HCT116 (cell line): ENCODE measurements around the gene CALN1. TPM values are rescaled to one million over a fixed set of nuclear protein-coding genes. Genes with fewer than 3 reads are reported as not detected.

Source experiments
- ATAC-seq: fragments of 200-7000 bp; cut with Tn5 transposase; 2 replicates; pipeline ENCODE4 v1.9.1; 2020; ENCODE audit warnings: mild to moderate bottlenecking, moderate library complexity
- BruUV-seq: library from RNA; stranded (reverse); fragments of 400-500 nt; replicated peaks from 2 replicates; lab custom pipeline; 2021; lab: Mats Ljungman, UMichigan
- CTCF ChIA-PET: fragments of 300-600 bp; sonication (Branson Sonifier 250); formaldehyde crosslinking; loops from one replicate; lab custom pipeline; 2021; ENCODE audit warnings: antibody characterized with exemption; lab: Charles Lee
- POLR2A ChIA-PET: fragments of 300-600, 350-600 bp; sonication (Branson Sonifier 250); formaldehyde crosslinking; loops from one replicate; lab custom pipeline; 2021; ENCODE audit warnings: antibody characterized with exemption; lab: Charles Lee
- RAD21 ChIA-PET, 2 experiments: fragments of 300-600 bp; sonication (Branson Sonifier 250); formaldehyde crosslinking; loops; one replicate each; lab custom pipeline; 2023; ENCODE audit warnings: low total read pairs in 2 of 2; ENCODE audit not compliant: uncharacterized antibody in 2 of 2, unreplicated experiment in 2 of 2, low non-redundant PET in 1 of 2; lab: Charles Lee
- DNase-seq: peaks from one replicate; pipeline ENCODE4 v3.0.0-alpha.2; 2010; ENCODE audit warnings: low read depth, low spot score
- H2AFZ ChIP-seq: fragments of 200-600 bp; shearing (Covaris generic), sonication (generic); 2 replicates; pipeline ENCODE4 v1.6.1; 2017; ENCODE audit warnings: low read depth, mixed run types, mixed read lengths, antibody characterized with exemption, low read length; ENCODE audit not compliant: poor library complexity, severe bottlenecking
- H3K27ac ChIP-seq: 2 replicates; pipeline ENCODE4 v1.5.1; 2012; ENCODE audit warnings: low read depth, low read length
- H3K27me3 ChIP-seq: fragments of 200-600 bp; sonication (generic); 2 replicates; pipeline ENCODE4 v1.6.1; 2016; ENCODE audit warnings: mixed run types, low read length, mixed read lengths; ENCODE audit not compliant: insufficient read depth
- H3K36me3 ChIP-seq, 2 experiments: fragments of 200-500 bp in 1 of 2; fragments of 200-600 bp in 1 of 2; sonication (Bioruptor generic) in 1 of 2; sonication (generic) in 1 of 2; 2 replicates each; pipeline versions ENCODE4 v1.5.1 to v1.6.1; 2014 to 2016; ENCODE audit warnings: low read length in 2 of 2, inconsistent platforms in 1 of 2, mixed read lengths in 1 of 2, mixed run types in 1 of 2; ENCODE audit not compliant: insufficient read depth in 2 of 2, control insufficient read depth in 1 of 2
- H3K4me1 ChIP-seq, 2 experiments: fragments of 200-600 bp in 1 of 2; sonication (generic) in 1 of 2; 2 replicates each; pipeline versions ENCODE4 v1.5.1 to v1.6.1; 2012 to 2017; ENCODE audit warnings: low read length in 2 of 2, inconsistent platforms in 1 of 2, mild to moderate bottlenecking in 1 of 2, mixed read lengths in 1 of 2, mixed run types in 1 of 2, moderate library complexity in 1 of 2; ENCODE audit not compliant: insufficient read depth in 2 of 2, control insufficient read depth in 1 of 2
- H3K4me2 ChIP-seq: fragments of 200-600 bp; sonication (generic); 2 replicates; pipeline ENCODE4 v1.6.1; 2017; ENCODE audit warnings: mixed run types, low read length, mixed read lengths
- H3K4me3 ChIP-seq, 2 experiments: fragments of 200-600 bp in 1 of 2; sonication (generic) in 1 of 2; replicated peaks in 1 of 2; 2 replicates each; pipeline ENCODE4 v1.5.1; 2011 to 2016; ENCODE audit warnings: low read length in 2 of 2, control low read depth in 1 of 2, low read depth in 1 of 2, mild to moderate bottlenecking in 1 of 2, mixed read lengths in 1 of 2, mixed run types in 1 of 2
- H3K79me2 ChIP-seq: fragments of 200-600 bp; sonication (generic); 2 replicates; pipeline ENCODE4 v1.6.1; 2017; ENCODE audit warnings: mild to moderate bottlenecking, mixed run types, low read length, moderate library complexity, mixed read lengths; ENCODE audit not compliant: insufficient read depth
- H3K9ac ChIP-seq: fragments of 200-600 bp; sonication (generic); 2 replicates; pipeline ENCODE4 v1.6.1; 2016; ENCODE audit warnings: low read length, mixed read lengths
- H3K9me2 ChIP-seq: fragments of 200-600 bp; sonication (generic), shearing (Covaris generic); 2 replicates; pipeline ENCODE4 v1.6.1; 2017; ENCODE audit warnings: mixed run types, mild to moderate bottlenecking, moderate library complexity; ENCODE audit not compliant: insufficient read depth
- H3K9me3 ChIP-seq, 2 experiments: fragments of 200-500 bp in 1 of 2; fragments of 200-600 bp in 1 of 2; sonication (Bioruptor generic) in 1 of 2; sonication (generic) in 1 of 2; 2 replicates each; pipeline ENCODE4 v1.6.1; 2014 to 2017; ENCODE audit warnings: low read length in 2 of 2, mixed read lengths in 2 of 2, inconsistent platforms in 1 of 2, low read depth in 1 of 2, mild to moderate bottlenecking in 1 of 2, mixed run types in 1 of 2, moderate library complexity in 1 of 2; ENCODE audit not compliant: control insufficient read depth in 1 of 2, insufficient read depth in 1 of 2
- H4K20me1 ChIP-seq: fragments of 200-600 bp; sonication (generic), shearing (Covaris generic); 2 replicates; pipeline ENCODE4 v1.6.1; 2017; ENCODE audit warnings: mixed run types, mild to moderate bottlenecking, moderate library complexity; ENCODE audit not compliant: insufficient read depth
- ATF3 ChIP-seq: IDR thresholded peaks from 2 replicates; pipeline ENCODE4 v1.6.1; 2012
- CBX3 ChIP-seq: IDR thresholded peaks from 2 replicates; pipeline ENCODE4 v1.6.1; 2012; ENCODE audit warnings: low read depth
- CEBPB ChIP-seq: IDR thresholded peaks from 2 replicates; pipeline ENCODE4 v1.6.1; 2012; ENCODE audit warnings: low read depth
- CTCF ChIP-seq, 3 experiments: fragments of 200-600 bp in 1 of 3; sonication (generic) in 1 of 3; IDR thresholded peaks in 2 of 3; conservative IDR thresholded peaks in 1 of 3; 2 replicates each; pipeline ENCODE4 v1.5.1; 2012 to 2017; ENCODE audit warnings: low read depth in 2 of 3, low read length in 2 of 3, antibody characterized with exemption in 1 of 3, borderline replicate concordance in 1 of 3, control low read depth in 1 of 3, mild to moderate bottlenecking in 1 of 3, mixed read lengths in 1 of 3, mixed run types in 1 of 3, moderate library complexity in 1 of 3; ENCODE audit not compliant: insufficient read depth in 1 of 3
- EGR1 ChIP-seq: IDR thresholded peaks from 2 replicates; pipeline ENCODE4 v1.6.1; 2012; ENCODE audit warnings: low read depth
- EZH2 ChIP-seq: fragments of 200-600 bp; sonication (generic); IDR thresholded peaks from 2 replicates; pipeline ENCODE4 v1.6.1; 2017; ENCODE audit warnings: antibody characterized with exemption, mixed run types
- SIN3A ChIP-seq: IDR thresholded peaks from 2 replicates; pipeline ENCODE4 v1.6.1; 2012; ENCODE audit warnings: low read depth
- SP1 ChIP-seq: IDR thresholded peaks from 2 replicates; pipeline ENCODE4 v1.6.1; 2012; ENCODE audit warnings: low read depth
- SRF ChIP-seq: IDR thresholded peaks from 2 replicates; pipeline ENCODE4 v1.6.1; 2012; ENCODE audit warnings: low read depth
- ZBTB33 ChIP-seq: IDR thresholded peaks from 2 replicates; pipeline ENCODE4 v1.6.1; 2011; ENCODE audit warnings: mild to moderate bottlenecking, low read length, moderate library complexity; ENCODE audit not compliant: insufficient replicate concordance; ENCODE audit errors: extremely low read depth
- intact Hi-C: fragments of 100-400 bp; cut with micrococcal nuclease; formaldehyde crosslinking; loops from 2 replicates; pipeline ENCODE4 v1.10.0; 2022
- total RNA-seq: library from RNA; stranded (reverse); gene quantifications from one replicate; pipeline ENCODE4 v1.2.1, GENCODE V29; 2021; ENCODE audit not compliant: unreplicated experiment

Gene CALN1
- total RNA-seq, 1 experiment from 2014 or later: 0.17 TPM

GRCh38 chr7:72334698-72335097, 77.4 kb downstream of the CALN1 start:
- no peaks in the 10 kb centered on the region for H3K79me2 ChIP-seq
- POLR2A ChIA-PET: no interaction called here
- no peaks in the 10 kb centered on the region for H3K4me1 ChIP-seq
- intact Hi-C loops: no loop called here
- CTCF ChIA-PET: no interaction called here
- no peaks in the 10 kb centered on the region for H3K9me2 ChIP-seq
- no peak overlapping the region for H3K4me2 ChIP-seq
- no peaks in the 10 kb centered on the region for H3K9me3 ChIP-seq
- no peak for DNase-seq
- no peak for ATAC-seq
- H3K27ac ChIP-seq: no peak overlapping the region
- no TSS peak for BruUV-seq
- RAD21 ChIA-PET: interaction anchor here in 1 of 2 experiments (1.2 kb wide), 1 partner anchor 100 kb away, joined by 3 read pairs; no protein-coding TSS in a partner anchor
- H3K27me3 ChIP-seq: no peaks in the 10 kb centered on the region
- no peaks in the 10 kb centered on the region for H3K36me3 ChIP-seq
- H3K9ac ChIP-seq: no peak overlapping the region
- H2AFZ ChIP-seq: no peak overlapping the region
- H3K4me3 ChIP-seq: no peak overlapping the region
- no peak for TF ChIP-seq SIN3A
- no peak for TF ChIP-seq SRF
- no peak for TF ChIP-seq CEBPB
- TF ChIP-seq SP1: no peak
- TF ChIP-seq ZBTB33: no peak
- no peaks in the 10 kb centered on the region for H4K20me1 ChIP-seq

- no peaks in the 10 kb centered on the region for H3K9me2 ChIP-seq
- ChIA-PET RAD21 (interaction anchor here in 1 of 2 experiments (1.2 kb wide), 1 partner anchor 100 kb away, joined by 3 read pairs; no protein-coding TSS in a partner anchor), CTCF (interaction anchor here (0.7 to 1.0 kb wide), 2 partner anchors 10 to 145 kb away, joined by 3 to 4 read pairs; no protein-coding TSS in a partner anchor), POLR2A (no interaction called here)
- no peaks in the 10 kb centered on the region for H3K9me3 ChIP-seq
- no peak overlapping the region for H3K27ac ChIP-seq
- no peaks in the 10 kb centered on the region for H3K4me1 ChIP-seq
- no peaks in the 10 kb centered on the region for H3K36me3 ChIP-seq
- no peak overlapping the region for H3K9ac ChIP-seq
- intact Hi-C loops: no loop called here
- no peak overlapping the region for H3K4me3 ChIP-seq
- BruUV-seq: no TSS peak
- no peaks in the 10 kb centered on the region for H4K20me1 ChIP-seq
- H3K27me3 ChIP-seq: no peaks in the 10 kb centered on the region
- peak; percentile 57; the same call in 1 of the 2 replicates for ATAC-seq
- DNase-seq: no peak
- H2AFZ ChIP-seq: no peak overlapping the region
- TF ChIP-seq ATF3 (no peak), CTCF (IDR thresholded peaks at IDR 0.05 in 2 of 3, conservative IDR thresholded peaks at IDR 0.05 in 1 of 3; ENCODE audit: borderline replicate concordance in 1 of 3, insufficient read depth in 1 of 3, low read depth in 2 of 3, low read length in 2 of 3) (peak in 2 of 3 experiments; percentile 45 to 62; a peak in 4 of 6 replicates), EGR1 (no peak), EZH2 (no peak), CBX3 (no peak)
- no peaks in the 10 kb centered on the region for H3K79me2 ChIP-seq
- no peak overlapping the region for H3K4me2 ChIP-seq
Measured at GRCh38 chr7:72334066-72334465, 78.1 kb downstream of the CALN1 start.
